ENCODE results near the gene NT5E.

Gene NT5E

GRCh38 chr6:85435851-85436250, 14.0 kb upstream of the NT5E start:
- H3K9me3 ChIP-seq (ENCODE audit: insufficient read depth, low read depth, low read length) = no peaks in the 10 kb centered on the region
- TF ChIP-seq EZH2phosphoT487 (IDR thresholded peaks at IDR 0.05; ENCODE audit: borderline replicate concordance) = no peak
- TF ChIP-seq CTCF (conservative IDR thresholded peaks at IDR 0.05; ENCODE audit: low read length) = no peak
- no peaks in the 10 kb centered on the region for H3K27me3 ChIP-seq (ENCODE audit: insufficient read depth, low read length, poor library complexity, severe bottlenecking)
- H4K20me1 ChIP-seq (ENCODE audit: insufficient read depth, low read length, poor library complexity, severe bottlenecking) = no peaks in the 10 kb centered on the region
- H3K4me1 ChIP-seq (ENCODE audit: insufficient read depth, low read length, poor library complexity, severe bottlenecking) = no peaks in the 10 kb centered on the region
- H3K9ac ChIP-seq (ENCODE audit: low read depth, low read length, poor library complexity, severe bottlenecking) = no peak overlapping the region
- H3K79me2 ChIP-seq (ENCODE audit: insufficient read depth, low read length) = no peaks in the 10 kb centered on the region
- H3K4me2 ChIP-seq (ENCODE audit: low read depth, low read length, poor library complexity, severe bottlenecking) = no peak overlapping the region
- no peaks in the 10 kb centered on the region for H3K36me3 ChIP-seq (ENCODE audit: insufficient read depth, low read length)
- no peaks in the 10 kb centered on the region for H3K9me2 ChIP-seq (replicated peaks; ENCODE audit: low read depth, low read length)
- H3K4me3 ChIP-seq (ENCODE audit: low read length, poor library complexity, severe bottlenecking) = no peak overlapping the region
- no peaks in the 10 kb centered on the region for H3F3A ChIP-seq (ENCODE audit: low read depth)
- H2AFZ ChIP-seq (ENCODE audit: low read length) = no peak overlapping the region

- H3K79me2 ChIP-seq (ENCODE audit: insufficient read depth, low read length) = no peaks in the 10 kb centered on the region
- no peaks in the 10 kb centered on the region for H3F3A ChIP-seq (ENCODE audit: low read depth)
- no peak overlapping the region for H2AFZ ChIP-seq (ENCODE audit: low read length)
Measured at GRCh38 chr6:85436411-85436810, 13.5 kb upstream of the NT5E start.

GRCh38 chr6:85436939-85437495, 12.9 kb upstream of the NT5E start:
- peaks cover 3% of the 10 kb centered on the region; the same call in 1 of the 2 replicates for H3K9me3 ChIP-seq (ENCODE audit: insufficient read depth, low read depth, low read length)
- no peak overlapping the region for H3K9ac ChIP-seq (ENCODE audit: low read depth, low read length, poor library complexity, severe bottlenecking)
- H3K79me2 ChIP-seq (ENCODE audit: insufficient read depth, low read length) = no peaks in the 10 kb centered on the region
- no peak overlapping the region for H3K4me3 ChIP-seq (ENCODE audit: low read length, poor library complexity, severe bottlenecking)
- H2AFZ ChIP-seq (ENCODE audit: low read length) = no peak overlapping the region
- H3F3A ChIP-seq (ENCODE audit: low read depth) = no peaks in the 10 kb centered on the region
- H4K20me1 ChIP-seq (ENCODE audit: insufficient read depth, low read length, poor library complexity, severe bottlenecking) = no peaks in the 10 kb centered on the region
- no peaks in the 10 kb centered on the region for H3K4me1 ChIP-seq (ENCODE audit: insufficient read depth, low read length, poor library complexity, severe bottlenecking)
- no peaks in the 10 kb centered on the region for H3K36me3 ChIP-seq (ENCODE audit: insufficient read depth, low read length)
- no peaks in the 10 kb centered on the region for H3K9me2 ChIP-seq (replicated peaks; ENCODE audit: low read depth, low read length)
- no peaks in the 10 kb centered on the region for H3K27me3 ChIP-seq (ENCODE audit: insufficient read depth, low read length, poor library complexity, severe bottlenecking)
- TF ChIP-seq CTCF (conservative IDR thresholded peaks at IDR 0.05; ENCODE audit: low read length) (no peak), EZH2phosphoT487 (IDR thresholded peaks at IDR 0.05; ENCODE audit: borderline replicate concordance) (no peak)
- no peak overlapping the region for H3K4me2 ChIP-seq (ENCODE audit: low read depth, low read length, poor library complexity, severe bottlenecking)

More at GRCh38 chr6:85436411-85436810, 13.5 kb upstream of the NT5E start:
- no peak overlapping the region for H3K4me3 ChIP-seq (ENCODE audit: low read length, poor library complexity, severe bottlenecking)
- no peaks in the 10 kb centered on the region for H3K9me2 ChIP-seq (replicated peaks; ENCODE audit: low read depth, low read length)
- no peak overlapping the region for H3K9ac ChIP-seq (ENCODE audit: low read depth, low read length, poor library complexity, severe bottlenecking)
- H3K27me3 ChIP-seq (ENCODE audit: insufficient read depth, low read length, poor library complexity, severe bottlenecking) = no peaks in the 10 kb centered on the region
- TF ChIP-seq CTCF (conservative IDR thresholded peaks at IDR 0.05; ENCODE audit: low read length) (no peak), EZH2phosphoT487 (IDR thresholded peaks at IDR 0.05; ENCODE audit: borderline replicate concordance) (no peak)
- no peaks in the 10 kb centered on the region for H3K36me3 ChIP-seq (ENCODE audit: insufficient read depth, low read length)
- no peaks in the 10 kb centered on the region for H4K20me1 ChIP-seq (ENCODE audit: insufficient read depth, low read length, poor library complexity, severe bottlenecking)
- no peaks in the 10 kb centered on the region for H3K9me3 ChIP-seq (ENCODE audit: insufficient read depth, low read depth, low read length)
- no peak overlapping the region for H3K4me2 ChIP-seq (ENCODE audit: low read depth, low read length, poor library complexity, severe bottlenecking)
- no peaks in the 10 kb centered on the region for H3K4me1 ChIP-seq (ENCODE audit: insufficient read depth, low read length, poor library complexity, severe bottlenecking)

Data from Loucy (cell line).